Nephron (organoid): ENCODE results near the gene BBLN.

Experiments used
- H3K27ac Mint-ChIP-seq, 3 experiments: 2 replicates each; pipeline ENCODE4 v1.8.0; 2020; ENCODE audit warnings: mixed read lengths in 3 of 3, mild to moderate bottlenecking in 2 of 3, moderate library complexity in 1 of 3
- H3K27me3 Mint-ChIP-seq: 2 replicates; pipeline ENCODE4 v1.8.0; 2021; ENCODE audit warnings: low read depth, mild to moderate bottlenecking, moderate library complexity, mixed read lengths
- H3K36me3 Mint-ChIP-seq: 2 replicates; pipeline ENCODE4 v1.8.0; 2020; ENCODE audit warnings: low read depth, mixed read lengths
- H3K4me1 Mint-ChIP-seq: 2 replicates; pipeline ENCODE4 v1.8.0; 2020; ENCODE audit warnings: mixed read lengths
- H3K4me3 Mint-ChIP-seq, 3 experiments: 2 replicates each; pipeline ENCODE4 v1.8.0; 2020; ENCODE audit warnings: mild to moderate bottlenecking in 3 of 3, mixed read lengths in 3 of 3, moderate library complexity in 2 of 3
- H3K9me3 Mint-ChIP-seq: 2 replicates; pipeline ENCODE4 v1.8.0; 2020; ENCODE audit warnings: mixed read lengths
- CTCF ChIP-seq, 3 experiments: fragments of 200-600 bp; sonication (generic); IDR thresholded peaks; one replicate each; pipeline ENCODE4 v1.5.0; 2021; ENCODE audit warnings: antibody characterized with exemption in 3 of 3; ENCODE audit not compliant: unreplicated experiment in 3 of 3

BBLN gene

DNA sequence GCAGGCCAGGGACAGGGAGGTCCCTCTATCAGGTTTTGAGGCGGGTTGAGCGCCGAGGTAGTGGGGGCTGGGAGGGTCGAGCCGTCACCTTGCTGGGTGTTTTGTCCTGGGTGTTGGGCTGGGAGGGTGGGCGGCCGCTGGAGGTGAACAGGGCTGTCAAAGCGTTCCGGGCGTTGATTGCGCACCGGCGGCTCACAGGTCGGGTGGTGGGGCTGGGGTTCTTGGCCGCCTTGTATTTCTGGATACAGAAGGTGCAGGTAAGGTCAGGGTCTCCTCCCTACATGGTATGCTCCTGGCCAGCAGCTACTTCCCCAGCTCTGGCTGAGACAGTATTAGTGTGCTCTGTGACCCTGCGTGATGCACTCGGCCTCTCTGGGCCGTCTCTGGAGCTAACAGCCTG, 6.1 kb downstream of the BBLN start:
- H3K4me1 Mint-ChIP-seq: peaks cover 6% of the 10 kb centered on the region
- H3K27ac Mint-ChIP-seq: no peak overlapping the region
- H3K9me3 Mint-ChIP-seq: no peaks in the 10 kb centered on the region
- H3K27me3 Mint-ChIP-seq: no peaks in the 10 kb centered on the region
- H3K4me3 Mint-ChIP-seq: no peak overlapping the region
- TF ChIP-seq CTCF (IDR thresholded peaks at IDR 0.05; ENCODE audit: unreplicated experiment in 3 of 3): no peak
- H3K36me3 Mint-ChIP-seq: peaks cover 60% of the 10 kb centered on the region

- no peaks in the 10 kb centered on the region for H3K9me3 Mint-ChIP-seq
- no peak overlapping the region for H3K27ac Mint-ChIP-seq
- no peak for TF ChIP-seq CTCF (IDR thresholded peaks at IDR 0.05; ENCODE audit: unreplicated experiment in 3 of 3)
- H3K4me1 Mint-ChIP-seq: peaks cover 5% of the 10 kb centered on the region
- H3K36me3 Mint-ChIP-seq: peaks cover 58% of the 10 kb centered on the region
- no peaks in the 10 kb centered on the region for H3K27me3 Mint-ChIP-seq
- no peak overlapping the region for H3K4me3 Mint-ChIP-seq
These were observed 7.1 kb downstream of the BBLN start for GRCh38 chr9:128167209-128167608.

DNA sequence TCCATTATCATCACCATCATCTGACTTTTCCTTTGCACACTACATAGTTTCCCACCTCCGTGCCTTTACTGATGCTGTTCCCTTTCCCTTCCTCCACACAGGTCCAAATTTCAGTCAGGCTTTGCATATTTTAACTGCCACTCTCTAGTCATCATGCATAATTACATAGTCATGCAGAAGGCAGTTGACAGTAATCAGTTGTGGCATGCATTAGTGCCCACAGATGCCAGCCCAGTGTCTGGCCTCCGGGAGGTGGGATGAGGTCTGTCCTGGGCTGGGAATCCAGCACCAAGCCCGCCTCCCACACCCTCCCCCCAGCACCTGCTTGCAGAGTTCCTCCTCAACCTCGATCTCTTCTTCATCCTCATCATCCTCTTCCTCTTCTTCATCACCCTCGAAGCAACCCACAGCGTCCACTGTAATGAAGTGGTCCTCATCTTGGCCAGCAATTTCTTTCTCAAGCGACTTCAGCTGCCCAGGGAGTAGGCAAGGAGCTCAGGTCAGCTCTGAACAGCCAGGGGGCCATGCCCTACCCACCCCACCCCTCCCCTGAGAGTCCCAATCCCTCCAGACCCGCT, 8.8 kb downstream of the BBLN start:
- TF ChIP-seq CTCF (IDR thresholded peaks at IDR 0.05; ENCODE audit: unreplicated experiment in 3 of 3): no peak
- H3K4me1 Mint-ChIP-seq: peaks cover 5% of the 10 kb centered on the region
- no peaks in the 10 kb centered on the region for H3K9me3 Mint-ChIP-seq
- H3K36me3 Mint-ChIP-seq: peaks cover 55% of the 10 kb centered on the region
- H3K27ac Mint-ChIP-seq: no peak overlapping the region
- peak overlapping the region in 1 of 3 experiments; percentile 4 for H3K4me3 Mint-ChIP-seq
- no peaks in the 10 kb centered on the region for H3K27me3 Mint-ChIP-seq

DNA sequence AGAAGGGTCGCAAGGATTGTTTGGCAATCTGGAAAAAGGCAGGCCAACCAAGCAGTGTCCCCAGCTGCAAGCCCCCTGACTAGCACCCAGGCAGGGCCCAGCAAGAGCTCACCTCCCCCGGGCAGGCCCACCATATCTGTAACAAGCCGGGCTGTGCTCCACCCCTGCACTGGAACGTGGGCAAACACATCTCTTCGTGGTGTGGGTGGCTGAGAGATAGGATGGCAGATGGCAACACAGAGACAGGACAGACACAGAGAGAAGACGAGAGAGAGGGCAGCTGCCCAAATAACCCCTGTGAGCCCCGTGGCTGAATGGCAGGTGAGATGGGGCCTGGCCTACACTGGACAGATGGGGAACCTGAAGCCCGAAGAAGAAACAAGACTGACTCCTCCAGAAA, 9.4 kb downstream of the BBLN start:
- H3K9me3 Mint-ChIP-seq: no peaks in the 10 kb centered on the region

DNA sequence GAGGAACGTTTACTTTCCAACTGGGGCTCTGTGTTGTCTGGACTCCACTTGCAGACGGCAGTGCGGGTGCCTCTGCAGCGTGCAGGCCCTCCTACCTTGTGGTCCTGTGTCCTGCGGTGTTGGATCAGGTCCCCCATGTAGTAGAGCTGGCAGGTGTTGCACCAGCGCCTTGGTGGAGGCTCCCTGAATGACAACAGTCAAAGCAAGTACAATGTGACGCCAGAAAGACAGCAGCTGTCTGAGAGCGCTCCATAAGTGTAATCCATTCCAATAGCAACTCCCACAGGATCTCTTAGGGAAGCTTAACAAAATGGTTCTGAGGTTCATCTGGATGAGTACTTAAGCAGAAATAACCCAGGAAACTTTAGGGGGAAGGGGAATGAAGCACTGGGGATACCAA, 9.9 kb downstream of the BBLN start:
- TF ChIP-seq CTCF (IDR thresholded peaks at IDR 0.05; ENCODE audit: unreplicated experiment in 3 of 3): no peak
- Mint-ChIP-seq H3K4me3 (no peak overlapping the region), H3K4me1 (peaks cover 5% of the 10 kb centered on the region), H3K36me3 (peaks cover 58% of the 10 kb centered on the region), H3K27ac (peak overlapping the region in 1 of 3 experiments; percentile 83), H3K9me3 (no peaks in the 10 kb centered on the region), H3K27me3 (no peaks in the 10 kb centered on the region)

More for the DNA sequence above, 9.4 kb downstream of the BBLN start:
- Mint-ChIP-seq H3K27me3 (no peaks in the 10 kb centered on the region), H3K27ac (peak overlapping the region in 1 of 3 experiments; percentile 83), H3K4me1 (peaks cover 5% of the 10 kb centered on the region), H3K36me3 (peaks cover 56% of the 10 kb centered on the region), H3K4me3 (no peak overlapping the region)
- no peak for TF ChIP-seq CTCF (IDR thresholded peaks at IDR 0.05; ENCODE audit: unreplicated experiment in 3 of 3)

DNA sequence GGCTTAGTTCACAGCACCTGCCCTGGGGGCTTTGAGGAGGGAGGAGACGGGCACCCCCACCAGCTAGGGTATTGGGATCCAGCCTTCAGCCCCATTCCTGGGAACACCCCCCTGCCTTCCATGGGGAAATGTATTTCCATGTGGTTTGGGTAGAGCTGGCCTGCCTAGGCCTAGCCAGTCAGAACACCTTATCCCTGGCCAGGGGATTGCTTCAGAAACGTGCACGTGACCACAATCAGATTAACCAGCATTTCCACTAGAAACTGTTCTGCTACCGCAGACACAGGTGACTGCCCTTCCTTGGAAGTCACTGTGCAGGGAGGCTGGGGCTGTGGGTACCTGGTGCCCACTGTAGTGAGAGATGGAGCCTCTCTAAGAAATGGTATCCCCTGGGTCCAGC, 14.0 kb downstream of the BBLN start:
- TF ChIP-seq CTCF (IDR thresholded peaks at IDR 0.05; ENCODE audit: unreplicated experiment in 3 of 3): no peak
- Mint-ChIP-seq H3K4me1 (peaks cover 5% of the 10 kb centered on the region), H3K27ac (no peak overlapping the region), H3K27me3 (no peaks in the 10 kb centered on the region), H3K4me3 (no peak overlapping the region), H3K36me3 (peaks cover 66% of the 10 kb centered on the region), H3K9me3 (no peaks in the 10 kb centered on the region)
